H9 (cell line): ENCODE data around the gene FARS2. TPM values are rescaled to one million over a fixed set of nuclear protein-coding genes. Genes with fewer than 3 reads are reported as not detected.

ENCODE experiments used
- DNase-seq: peaks from one replicate; pipeline ENCODE4 v3.0.0-alpha.2; 2017
- H2AFZ ChIP-seq: one replicate; pipeline ENCODE4 v1.6.1; 2013; ENCODE audit warnings: mild to moderate bottlenecking, low read length, control low read depth, moderate library complexity
- H2AK5ac ChIP-seq: 2 replicates; pipeline ENCODE4 v1.6.1; 2013; ENCODE audit warnings: low read length, control low read depth, mixed read lengths; ENCODE audit not compliant: insufficient read length
- H2BK120ac ChIP-seq: one replicate; pipeline ENCODE4 v1.6.1; 2013; ENCODE audit warnings: low read depth, mild to moderate bottlenecking, low read length, control low read depth, inconsistent platforms; ENCODE audit not compliant: poor library complexity, severe bottlenecking
- H2BK12ac ChIP-seq: 2 replicates; pipeline ENCODE4 v1.6.1; 2013; ENCODE audit warnings: low read length, control low read depth, mixed read lengths, low read depth; ENCODE audit not compliant: insufficient read length
- H2BK15ac ChIP-seq: 2 replicates; pipeline ENCODE4 v1.6.1; 2013; ENCODE audit warnings: low read depth, low read length, control low read depth
- H2BK20ac ChIP-seq: one replicate; pipeline ENCODE4 v1.6.1; 2013; ENCODE audit warnings: low read depth, mild to moderate bottlenecking, low read length, control low read depth, inconsistent platforms; ENCODE audit not compliant: poor library complexity, severe bottlenecking
- H2BK5ac ChIP-seq: 2 replicates; pipeline ENCODE4 v1.6.1; 2013; ENCODE audit warnings: low read length, control low read depth, mixed read lengths; ENCODE audit not compliant: insufficient read length
- H3K14ac ChIP-seq: 2 replicates; pipeline ENCODE4 v1.6.1; 2013; ENCODE audit warnings: low read length, control low read depth; ENCODE audit not compliant: insufficient read depth
- H3K18ac ChIP-seq: 2 replicates; pipeline ENCODE4 v1.6.1; 2013; ENCODE audit warnings: low read depth, mild to moderate bottlenecking, mixed read lengths, low read length, control low read depth; ENCODE audit not compliant: insufficient read length
- H3K23ac ChIP-seq: 2 replicates; pipeline ENCODE4 v1.6.1; 2013; ENCODE audit warnings: low read length, control low read depth, mixed read lengths, low read depth; ENCODE audit not compliant: insufficient read length
- H3K23me2 ChIP-seq: 2 replicates; pipeline ENCODE4 v1.6.1; 2013; ENCODE audit warnings: low read depth, mild to moderate bottlenecking, mixed read lengths, low read length, control low read depth; ENCODE audit not compliant: insufficient read length, poor library complexity, severe bottlenecking
- H3K27ac ChIP-seq: 2 replicates; pipeline ENCODE4 v1.5.1; 2013; ENCODE audit warnings: low read length, control low read depth, mixed read lengths, low read depth; ENCODE audit not compliant: insufficient read length
- H3K27me3 ChIP-seq: 2 replicates; pipeline ENCODE4 v1.6.1; 2013; ENCODE audit warnings: low read length, control low read depth, inconsistent platforms; ENCODE audit not compliant: insufficient read depth
- H3K4ac ChIP-seq: 2 replicates; pipeline ENCODE4 v1.6.1; 2013; ENCODE audit warnings: low read depth, mild to moderate bottlenecking, control low read depth, inconsistent platforms, low read length, moderate library complexity
- H3K4me1 ChIP-seq: 2 replicates; pipeline ENCODE4 v1.6.1; 2013; ENCODE audit warnings: low read length, control low read depth, inconsistent platforms; ENCODE audit not compliant: insufficient read depth
- H3K4me2 ChIP-seq: 2 replicates; pipeline ENCODE4 v1.6.1; 2013; ENCODE audit warnings: low read length, control low read depth, mixed read lengths; ENCODE audit not compliant: insufficient read length, insufficient read depth
- H3K56ac ChIP-seq: 2 replicates; pipeline ENCODE4 v1.6.1; 2013; ENCODE audit warnings: low read depth, mild to moderate bottlenecking, mixed read lengths, low read length, control low read depth; ENCODE audit not compliant: insufficient read length
- H3K79me1 ChIP-seq: 2 replicates; pipeline ENCODE4 v1.6.1; 2013; ENCODE audit warnings: low read depth, mild to moderate bottlenecking, moderate library complexity, low read length, control low read depth, inconsistent platforms; ENCODE audit not compliant: insufficient read depth, poor library complexity, severe bottlenecking
- H3K79me2 ChIP-seq: 2 replicates; pipeline ENCODE4 v1.6.1; 2013; ENCODE audit warnings: low read length, control low read depth, inconsistent platforms; ENCODE audit not compliant: insufficient read depth
- H3K9ac ChIP-seq: 2 replicates; pipeline ENCODE4 v1.6.1; 2013; ENCODE audit warnings: low read length, control low read depth, mixed read lengths; ENCODE audit not compliant: insufficient read length; ENCODE audit errors: extremely low read depth
- H3K9me3 ChIP-seq: one replicate; pipeline ENCODE4 v1.6.1; 2013; ENCODE audit warnings: low read depth, low read length, inconsistent platforms; ENCODE audit not compliant: control insufficient read depth
- H3T11ph ChIP-seq: one replicate; pipeline ENCODE4 v1.6.1; 2013; ENCODE audit warnings: mild to moderate bottlenecking, low read length, control low read depth, inconsistent platforms
- H4K20me1 ChIP-seq: one replicate; pipeline ENCODE4 v1.6.1; 2013; ENCODE audit not compliant: control insufficient read depth, insufficient read length, insufficient read depth
- H4K5ac ChIP-seq: 2 replicates; pipeline ENCODE4 v1.6.1; 2013; ENCODE audit warnings: low read depth, mild to moderate bottlenecking, mixed read lengths, low read length, control low read depth; ENCODE audit not compliant: insufficient read length
- H4K8ac ChIP-seq: replicated peaks from 2 replicates; pipeline ENCODE4 v1.6.1; 2013; ENCODE audit warnings: low read length, control low read depth, mixed read lengths, low read depth; ENCODE audit not compliant: insufficient read length
- H4K91ac ChIP-seq: 2 replicates; pipeline ENCODE4 v1.6.1; 2013; ENCODE audit warnings: low read depth, mild to moderate bottlenecking, moderate library complexity, mixed read lengths, low read length, control low read depth; ENCODE audit not compliant: insufficient read length
- H3K27ac Mint-ChIP-seq, 3 experiments: 2 replicates in 2 of 3; 3 replicates in 1 of 3; pipeline ENCODE4 v1.8.0; 2020 to 2021; ENCODE audit warnings: mixed read lengths in 3 of 3, mild to moderate bottlenecking in 1 of 3, moderate library complexity in 1 of 3
- H3K27me3 Mint-ChIP-seq: 2 replicates; pipeline ENCODE4 v1.8.0; 2021; ENCODE audit warnings: low read depth, mild to moderate bottlenecking, moderate library complexity, mixed read lengths
- H3K36me3 Mint-ChIP-seq, 3 experiments: 2 replicates in 2 of 3; 3 replicates in 1 of 3; pipeline ENCODE4 v1.8.0; 2020 to 2021; ENCODE audit warnings: low read depth in 3 of 3, mixed read lengths in 3 of 3; ENCODE audit not compliant: insufficient read depth in 1 of 3
- H3K4me1 Mint-ChIP-seq, 2 experiments: 2 replicates each; pipeline ENCODE4 v1.8.0; 2020; ENCODE audit warnings: mixed read lengths in 2 of 2
- H3K4me3 Mint-ChIP-seq, 2 experiments: 2 replicates in 1 of 2; 3 replicates in 1 of 2; pipeline ENCODE4 v1.8.0; 2020 to 2021; ENCODE audit warnings: mild to moderate bottlenecking in 2 of 2, mixed read lengths in 2 of 2, moderate library complexity in 1 of 2
- H3K9me3 Mint-ChIP-seq, 2 experiments: 2 replicates in 1 of 2; 3 replicates in 1 of 2; pipeline ENCODE4 v1.8.0; 2020; ENCODE audit warnings: mild to moderate bottlenecking in 2 of 2, mixed read lengths in 2 of 2, moderate library complexity in 1 of 2
- WGBS: extraction: QIAGEN DNeasy Blood & Tissue Kit; methylation state at CpG from one replicate; pipeline ENCODE4 v1.1.7; 2013; ENCODE audit warnings: missing lambda C conversion rate, low lambda C conversion rate, mixed read lengths; ENCODE audit not compliant: insufficient read length; ENCODE audit errors: extremely low coverage; 5-methylcytosine and 5-hydroxymethylcytosine counted together
- total RNA-seq: library from RNA; stranded (reverse); gene quantifications from 2 replicates; pipeline ENCODE4 v1.2.1, GENCODE V29; 2021
- TF ChIP-seq, protein P1 (sequence below): fragments of 200-600 bp; sonication (generic); conservative IDR thresholded peaks from 3 replicates; pipeline ENCODE4 v1.8.0; 2021; ENCODE audit warnings: antibody characterized with exemption, mild to moderate bottlenecking

FARS2 gene
- total RNA-seq, 1 experiment from 2014 or later: 8.5 TPM

- H3K4me1 Mint-ChIP-seq: peaks cover 7 to 12% of the 10 kb centered on the region in 2 experiments
- H2BK15ac ChIP-seq: no peak overlapping the region
Measured at GRCh38 chr6:5531853-5532375, 270.6 kb downstream of the FARS2 start.

More at GRCh38 chr6:5531853-5532375, 270.6 kb downstream of the FARS2 start:
- Histone ChIP-seq H4K20me1 (no peaks in the 10 kb centered on the region), H4K5ac (no peak overlapping the region), H3K23me2 (no peaks in the 10 kb centered on the region), H3K14ac (no peak overlapping the region), H2BK20ac (no peak overlapping the region), H3T11ph (no peak overlapping the region), H3K23ac (no peak overlapping the region), H3K4me2 (no peak overlapping the region), H2BK12ac (no peak overlapping the region), H4K91ac (no peak overlapping the region), H2BK120ac (no peak overlapping the region), H3K56ac (no peak overlapping the region), H2BK5ac (no peak overlapping the region), H3K9ac (no peak overlapping the region), H3K9me3 (no peaks in the 10 kb centered on the region), H4K8ac (no peak overlapping the region), H3K79me2 (no peaks in the 10 kb centered on the region), H2AK5ac (no peak overlapping the region), H3K79me1 (no peaks in the 10 kb centered on the region), H3K4ac (no peak overlapping the region), H3K18ac (no peak overlapping the region), H3K27ac (no peak overlapping the region), H2AFZ (no peak overlapping the region), H3K27me3 (no peaks in the 10 kb centered on the region), H3K4me1 (peaks cover 6% of the 10 kb centered on the region; the same call in 1 of the 2 replicates)
- H3K36me3 Mint-ChIP-seq: no peaks in the 10 kb centered on the region
- WGBS: no CpG with 5 or more reads among the region's 6 CpGs
- no peak overlapping the region; a peak in 1 of 7 replicates for H3K27ac Mint-ChIP-seq
- H3K27me3 Mint-ChIP-seq: no peaks in the 10 kb centered on the region
- no peak overlapping the region for H3K4me3 Mint-ChIP-seq
- TF ChIP-seq, protein P1, sequence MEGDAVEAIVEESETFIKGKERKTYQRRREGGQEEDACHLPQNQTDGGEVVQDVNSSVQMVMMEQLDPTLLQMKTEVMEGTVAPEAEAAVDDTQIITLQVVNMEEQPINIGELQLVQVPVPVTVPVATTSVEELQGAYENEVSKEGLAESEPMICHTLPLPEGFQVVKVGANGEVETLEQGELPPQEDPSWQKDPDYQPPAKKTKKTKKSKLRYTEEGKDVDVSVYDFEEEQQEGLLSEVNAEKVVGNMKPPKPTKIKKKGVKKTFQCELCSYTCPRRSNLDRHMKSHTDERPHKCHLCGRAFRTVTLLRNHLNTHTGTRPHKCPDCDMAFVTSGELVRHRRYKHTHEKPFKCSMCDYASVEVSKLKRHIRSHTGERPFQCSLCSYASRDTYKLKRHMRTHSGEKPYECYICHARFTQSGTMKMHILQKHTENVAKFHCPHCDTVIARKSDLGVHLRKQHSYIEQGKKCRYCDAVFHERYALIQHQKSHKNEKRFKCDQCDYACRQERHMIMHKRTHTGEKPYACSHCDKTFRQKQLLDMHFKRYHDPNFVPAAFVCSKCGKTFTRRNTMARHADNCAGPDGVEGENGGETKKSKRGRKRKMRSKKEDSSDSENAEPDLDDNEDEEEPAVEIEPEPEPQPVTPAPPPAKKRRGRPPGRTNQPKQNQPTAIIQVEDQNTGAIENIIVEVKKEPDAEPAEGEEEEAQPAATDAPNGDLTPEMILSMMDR: no peak
- no peak for DNase-seq
- no peaks in the 10 kb centered on the region for H3K9me3 Mint-ChIP-seq
